GM18861 (cell line): ENCODE data around the gene TBC1D22B.

Source experiments
- ATAC-seq: cut with Tn5 transposase; IDR thresholded peaks from one replicate; pipeline ENCODE4 v1.9.1; 2021; ENCODE audit not compliant: unreplicated experiment

Gene TBC1D22B

DNA sequence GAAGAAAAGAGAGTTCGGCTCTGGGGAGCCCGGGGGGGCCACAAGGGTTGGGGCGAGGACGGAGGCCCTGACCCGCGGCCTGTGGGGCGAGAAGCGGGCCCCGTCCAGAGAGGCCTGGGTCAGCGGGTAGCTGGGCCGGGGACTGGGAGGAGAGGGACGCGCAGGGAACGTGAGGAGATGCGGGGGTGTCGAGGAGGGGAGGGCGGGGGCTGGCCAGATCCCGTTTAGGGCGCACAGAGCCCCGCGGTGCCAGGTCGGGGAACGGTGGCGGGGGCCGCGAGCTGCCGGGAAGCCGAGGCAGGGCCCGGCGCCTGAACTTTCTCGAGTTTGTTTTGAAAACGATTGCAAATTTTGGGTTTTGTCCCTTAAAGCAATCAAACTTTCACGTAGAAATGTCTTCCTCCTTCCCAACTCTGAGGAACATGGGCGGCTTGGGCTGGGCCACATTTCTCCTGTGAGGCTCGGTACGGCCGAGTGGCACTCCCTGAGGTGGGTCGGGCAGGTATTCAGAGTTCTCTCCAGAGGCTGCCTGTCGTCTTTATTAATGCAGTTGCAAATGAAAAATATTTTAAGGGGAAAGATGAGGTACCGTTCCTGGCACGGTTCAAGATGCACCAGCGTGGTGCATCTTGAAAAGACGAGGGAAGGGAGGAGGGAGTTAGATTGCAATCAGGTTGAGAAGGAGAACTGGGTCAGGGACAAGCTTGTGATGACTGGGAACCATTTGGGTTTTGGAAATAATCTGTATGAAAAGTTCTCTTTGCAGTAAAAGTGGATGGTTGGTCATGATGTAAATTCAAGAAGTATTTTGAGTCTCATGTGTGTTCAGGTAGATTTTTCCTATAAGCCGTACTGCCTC, 97.2 kb downstream of the TBC1D22B start:
- no peak for ATAC-seq

DNA sequence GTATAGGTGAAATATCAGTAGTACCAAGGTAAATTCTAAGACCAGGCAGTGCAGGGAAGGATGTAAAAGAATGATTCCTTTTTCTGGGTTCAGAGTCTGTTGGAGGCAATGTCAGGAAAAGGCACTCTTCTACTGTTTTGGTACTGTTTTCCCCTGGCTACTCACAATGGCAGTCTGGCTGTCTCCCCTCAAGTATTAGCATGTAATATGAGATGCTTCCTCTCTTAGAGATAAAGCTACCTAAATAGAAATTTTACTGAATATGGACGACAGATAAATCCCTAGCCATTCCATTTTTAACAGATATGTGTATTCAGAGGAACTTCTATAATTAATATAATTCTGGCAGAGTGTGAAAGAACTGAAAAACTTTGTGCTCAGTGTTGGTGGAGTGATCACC, 99.7 kb downstream of the TBC1D22B start:
- no peak for ATAC-seq

DNA sequence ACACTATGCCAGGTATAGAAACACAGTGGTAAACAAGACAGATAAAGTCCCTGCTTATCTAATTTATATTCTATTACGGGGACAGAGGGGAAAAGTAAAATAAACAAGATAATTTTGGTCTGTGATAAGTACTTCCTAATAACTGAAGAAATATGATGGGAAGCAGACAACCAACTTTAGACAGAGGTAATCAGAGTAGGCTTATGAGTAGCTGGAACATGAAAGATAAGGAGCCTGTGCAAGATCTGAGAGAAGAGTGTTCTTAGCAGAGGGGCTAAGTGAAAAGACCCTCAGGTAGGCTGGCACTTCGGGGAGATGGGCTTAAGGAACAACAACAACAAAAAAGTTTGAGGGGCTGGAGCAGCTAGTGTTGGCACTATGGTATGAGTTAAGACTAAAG, 100.3 kb downstream of the TBC1D22B start:
- no peak for ATAC-seq

DNA sequence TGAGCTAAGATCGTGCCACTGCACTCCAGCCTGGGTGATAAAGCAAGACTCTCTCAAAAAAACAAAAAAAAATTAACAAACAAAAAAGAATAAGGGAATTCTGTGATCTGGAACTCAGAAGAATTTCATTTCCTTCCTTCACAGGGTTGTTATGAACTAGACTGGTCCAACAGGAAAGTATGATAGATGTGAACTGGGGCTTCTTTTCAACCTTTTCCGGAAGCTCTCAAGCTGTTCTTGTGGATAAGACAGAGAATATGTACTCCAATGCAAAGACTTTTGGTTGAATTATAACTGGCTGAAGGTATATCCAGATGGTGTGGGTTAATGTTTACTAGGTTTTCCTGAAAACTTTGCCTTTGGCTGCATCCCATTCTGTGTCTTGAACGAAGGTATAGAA, 101.5 kb downstream of the TBC1D22B start:
- no peak for ATAC-seq

DNA sequence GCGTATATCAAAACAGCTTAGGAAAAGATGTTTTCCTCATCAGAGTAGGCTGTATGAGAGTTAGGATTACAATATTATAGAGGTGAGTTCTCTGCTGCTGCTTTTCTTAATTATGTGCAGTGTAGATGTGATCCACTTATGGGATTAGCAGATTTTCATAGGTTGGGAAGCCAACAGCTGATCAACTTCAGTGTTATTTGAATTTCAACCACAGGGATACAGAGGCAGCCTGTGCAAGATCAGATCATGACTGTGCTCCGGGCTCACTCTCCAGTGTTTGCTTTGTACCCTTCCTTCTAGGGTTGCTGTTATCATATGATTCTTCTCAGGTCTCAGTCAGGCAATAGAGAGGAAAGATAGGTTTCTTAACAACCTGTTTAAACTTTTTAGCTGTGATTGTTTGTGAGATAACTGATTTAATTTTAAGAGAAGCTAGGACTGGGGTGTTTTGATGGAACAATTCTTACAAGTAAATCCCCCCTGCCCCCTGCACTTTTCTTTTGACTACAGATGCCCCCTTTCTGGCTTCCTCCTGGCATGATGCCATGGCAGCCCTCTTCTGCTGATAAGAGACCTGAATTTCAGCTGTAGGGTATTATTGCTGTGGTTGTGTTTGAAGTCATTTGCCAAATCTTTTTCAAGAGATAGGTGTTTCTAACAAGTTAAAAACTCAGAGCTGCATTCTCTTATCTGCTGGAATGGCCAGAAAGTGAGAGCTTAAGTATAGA, 104.7 kb downstream of the TBC1D22B start:
- ATAC-seq: no peak

DNA sequence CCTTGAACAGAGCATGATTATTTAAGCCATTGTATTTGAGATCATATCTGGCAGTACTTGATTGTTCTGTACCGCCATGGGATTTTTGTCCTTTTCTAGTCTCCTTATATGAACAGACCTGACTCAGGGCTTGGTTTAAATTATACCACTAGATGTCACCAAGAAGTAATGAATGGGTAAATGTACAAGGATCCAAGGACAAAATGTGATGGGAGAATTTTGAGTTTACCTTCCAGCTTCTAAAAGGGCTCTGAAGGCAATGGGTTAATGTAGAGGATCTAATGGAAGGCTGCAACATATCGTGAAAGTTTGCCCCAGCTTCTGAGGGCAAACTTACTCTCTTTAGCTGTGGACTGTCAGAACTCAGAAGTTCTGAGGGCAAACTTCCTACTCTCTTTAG, 108.2 kb downstream of the TBC1D22B start:
- no peak for ATAC-seq

DNA sequence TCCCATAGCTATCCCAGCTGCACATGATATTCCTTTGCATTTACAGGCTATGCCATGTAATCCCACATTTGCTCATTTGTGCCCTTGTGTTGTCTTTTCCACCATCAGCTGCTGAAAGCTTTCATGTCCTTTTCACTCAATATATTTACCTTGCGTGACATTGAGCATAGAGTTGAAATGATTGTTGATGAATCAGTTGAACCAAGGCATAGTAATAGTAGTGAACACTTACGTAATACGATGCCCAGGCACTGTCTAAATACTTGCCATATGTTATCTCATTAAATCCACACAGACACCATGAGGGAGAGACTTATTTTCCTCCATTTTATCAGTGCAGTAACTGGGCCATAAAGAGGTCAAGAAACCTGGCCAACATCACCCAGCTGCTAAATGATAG, 109.3 kb downstream of the TBC1D22B start:
- ATAC-seq: no peak

DNA sequence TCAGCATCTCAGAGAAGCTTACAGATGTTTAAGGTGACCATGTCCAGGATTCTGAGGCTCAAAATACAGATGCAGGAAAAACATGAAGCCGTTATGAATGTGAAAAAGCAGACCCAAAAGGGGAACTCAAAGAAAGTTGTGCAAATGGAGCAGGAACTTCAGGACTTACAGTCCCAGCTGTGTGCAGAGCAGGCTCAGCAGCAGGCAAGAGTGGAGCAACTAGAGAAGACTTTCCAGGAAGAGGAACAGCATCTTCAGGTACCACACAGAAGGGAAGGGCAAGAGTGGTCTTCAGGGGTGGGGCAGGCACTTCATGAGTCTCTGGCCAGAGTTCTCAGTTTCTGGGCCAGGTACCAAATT, 111.4 kb downstream of the TBC1D22B start:
- no peak for ATAC-seq

DNA sequence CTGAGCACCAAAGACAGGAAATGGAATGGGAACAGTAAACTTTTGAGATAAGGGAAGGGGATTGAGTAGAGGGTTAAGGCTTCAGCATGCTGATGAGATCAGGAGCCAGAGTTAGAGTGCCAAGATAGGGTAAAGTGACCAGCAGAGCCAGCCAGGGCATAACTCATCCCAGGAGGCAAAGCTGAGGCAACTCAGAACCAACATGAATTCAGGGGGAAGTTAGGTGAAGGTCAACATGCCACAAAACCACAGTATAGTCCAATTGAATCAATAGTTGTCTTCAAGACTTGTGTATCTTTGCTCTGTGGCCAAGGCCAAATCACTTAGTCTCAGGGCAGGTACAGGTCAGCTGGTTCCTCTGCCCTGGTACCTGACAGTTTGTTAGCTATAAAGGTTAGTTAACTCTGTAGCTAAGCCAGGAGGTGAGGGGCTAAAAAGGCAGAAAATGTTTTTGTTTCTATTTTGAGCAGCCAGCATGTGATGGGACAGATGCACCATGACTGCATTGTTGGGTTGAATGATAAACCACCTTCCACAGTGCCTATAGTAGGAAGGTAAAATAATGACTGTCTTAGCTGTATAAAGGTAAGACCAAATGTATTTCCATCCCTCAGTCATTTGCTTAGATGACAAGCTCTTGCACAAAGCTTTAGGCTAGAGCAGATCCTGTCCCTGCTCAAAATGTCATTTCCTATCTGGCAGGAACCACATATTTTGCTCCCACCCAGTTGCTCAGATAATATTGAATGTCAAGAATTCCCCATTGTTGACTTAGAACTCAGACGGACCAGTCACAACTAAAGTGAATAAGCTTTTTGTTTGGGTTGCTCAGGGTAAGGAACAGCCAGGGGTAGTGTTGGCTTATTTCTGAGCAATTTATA, 112.0 kb downstream of the TBC1D22B start:
- no peak for ATAC-seq

DNA sequence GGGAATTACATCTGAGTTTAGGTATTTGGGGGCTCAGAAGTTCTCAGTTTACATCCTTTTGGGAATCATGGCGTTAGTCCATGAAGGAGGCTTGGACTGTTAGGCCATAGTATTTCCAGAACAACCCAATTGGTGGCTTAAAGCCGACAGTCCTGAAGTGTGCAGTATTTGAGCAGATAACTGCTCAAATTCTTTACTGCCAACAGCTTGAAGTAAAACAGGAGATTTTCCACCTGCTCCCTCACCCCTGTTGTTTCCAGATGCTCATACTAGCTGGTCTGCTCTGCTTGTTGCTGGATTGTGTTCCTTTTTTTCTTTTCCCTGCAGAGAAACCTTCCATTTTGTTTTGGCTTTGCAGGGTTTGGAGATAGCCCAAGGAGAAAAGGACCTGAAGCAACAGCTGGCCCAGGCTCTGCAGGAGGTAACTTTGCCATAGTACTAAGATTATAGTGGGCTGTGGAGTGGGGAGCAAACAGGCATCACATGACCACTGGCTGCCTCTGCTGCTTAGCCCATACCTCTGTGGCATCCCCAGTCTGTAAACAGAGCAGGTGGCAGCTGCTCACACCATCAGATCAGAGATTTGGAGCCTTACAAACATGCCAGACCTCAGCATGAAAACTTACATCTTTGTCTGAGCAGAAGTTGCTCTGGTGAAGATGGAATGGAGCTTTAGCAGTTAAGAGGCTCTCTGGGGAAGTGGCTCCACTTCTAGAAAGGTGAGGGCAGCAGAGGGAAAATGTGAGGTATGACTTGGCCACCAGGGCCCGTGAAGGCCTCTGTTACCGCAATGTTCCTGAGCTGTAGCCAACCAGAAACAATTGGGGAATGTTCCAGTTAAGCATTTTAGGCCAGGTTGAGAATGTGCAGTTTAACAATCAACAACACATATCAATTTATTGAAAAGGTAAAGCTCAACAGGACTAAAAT, 113.8 kb downstream of the TBC1D22B start:
- no peak for ATAC-seq

DNA sequence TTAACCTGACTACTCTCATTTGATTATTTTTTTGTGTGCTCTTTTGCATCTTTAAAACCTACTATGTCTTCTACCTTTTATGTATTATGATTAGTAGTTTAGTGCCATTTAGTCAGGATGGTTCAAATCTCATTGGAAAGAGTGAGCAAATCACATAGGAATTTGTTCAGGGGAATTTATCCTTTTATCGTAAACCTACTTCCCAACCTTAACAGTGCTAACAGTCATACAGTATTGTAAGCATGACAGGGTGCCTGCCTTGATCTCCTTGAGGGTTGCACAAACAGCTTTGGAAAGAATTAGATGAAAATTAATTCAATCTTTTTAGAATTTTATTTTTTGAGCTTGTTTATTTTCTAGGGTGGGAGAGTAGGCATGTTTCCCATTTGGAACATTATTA, 114.5 kb downstream of the TBC1D22B start:
- no peak for ATAC-seq

DNA sequence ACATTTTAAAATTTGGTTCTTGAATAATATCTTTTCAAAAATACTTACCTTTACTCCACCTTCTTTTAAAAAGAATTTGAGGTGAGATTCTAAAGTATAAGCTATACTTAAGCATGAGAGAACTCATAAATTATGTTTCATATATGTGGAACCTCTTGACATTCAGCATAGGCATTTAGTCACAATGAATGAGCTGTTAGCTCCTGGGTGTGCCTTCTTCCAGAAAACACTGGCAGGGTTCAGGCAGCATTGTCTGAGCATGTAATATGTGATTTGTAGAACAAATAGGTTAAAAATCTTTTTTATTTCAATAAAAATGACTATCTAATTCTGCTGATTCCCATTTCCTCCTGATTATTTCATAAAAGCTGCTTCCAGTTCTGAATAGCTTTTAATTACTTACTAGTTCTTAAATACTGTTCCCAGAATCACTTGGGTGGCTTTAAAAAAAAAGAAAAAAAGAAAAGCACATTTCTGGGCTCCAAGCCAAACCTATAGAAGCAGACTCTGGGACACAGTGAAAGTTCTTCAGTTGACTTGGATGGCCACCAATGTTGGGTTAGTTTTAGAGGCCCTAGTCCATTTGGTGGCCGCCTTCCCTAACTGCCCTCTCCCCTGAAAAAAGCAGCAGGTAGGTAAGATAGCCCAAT, 116.4 kb downstream of the TBC1D22B start:
- no peak for ATAC-seq

DNA sequence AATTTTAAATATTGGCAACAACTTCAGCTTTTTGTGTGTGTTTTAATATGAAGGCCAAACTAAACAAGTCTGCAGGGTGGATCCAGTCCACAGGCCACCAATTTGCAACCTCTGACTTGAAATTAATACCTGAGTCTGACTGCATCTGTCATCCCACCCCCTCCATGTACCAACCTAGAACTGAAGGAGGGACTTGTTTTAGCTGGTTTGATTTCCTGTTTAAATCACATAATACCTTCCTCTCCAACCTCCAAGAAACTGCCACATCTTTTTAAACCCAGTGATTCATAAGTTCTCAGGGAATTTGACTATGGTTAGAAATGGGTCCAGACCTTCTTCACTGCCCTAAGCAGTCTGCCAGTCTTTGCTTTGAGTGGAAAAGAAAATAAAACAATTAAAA, 117.8 kb downstream of the TBC1D22B start:
- ATAC-seq: no peak

DNA sequence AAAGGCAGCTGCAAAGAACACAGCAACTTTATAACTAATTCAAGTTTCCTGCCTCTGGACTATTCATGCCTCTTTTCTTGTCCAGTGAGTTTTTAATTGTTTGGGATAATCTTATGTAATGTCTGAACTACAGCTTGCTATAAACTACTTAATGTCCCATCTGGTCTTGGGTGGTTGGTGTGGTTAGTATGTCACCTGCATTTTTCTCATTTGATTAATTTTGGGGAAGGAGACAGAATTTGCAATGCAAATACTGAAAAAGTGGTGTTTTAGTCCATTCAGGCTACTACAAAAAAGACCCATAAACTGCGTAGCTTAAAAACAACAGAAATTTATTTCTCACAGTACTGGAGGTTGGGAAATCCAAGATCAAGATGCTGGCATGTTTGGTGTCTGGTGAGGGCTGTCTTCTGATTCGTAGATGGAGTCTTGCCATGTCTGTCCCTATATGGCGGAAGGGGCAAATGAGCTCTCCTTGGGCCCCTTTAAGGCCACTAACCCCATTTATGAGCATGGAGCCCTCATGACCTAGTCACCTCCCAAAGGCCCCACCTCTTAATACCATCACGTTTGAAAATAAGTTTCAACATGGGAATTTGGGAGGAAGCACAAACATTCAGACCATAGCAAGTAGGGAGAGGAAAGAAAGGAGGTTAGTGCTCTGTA, 118.6 kb downstream of the TBC1D22B start:
- no peak for ATAC-seq

DNA sequence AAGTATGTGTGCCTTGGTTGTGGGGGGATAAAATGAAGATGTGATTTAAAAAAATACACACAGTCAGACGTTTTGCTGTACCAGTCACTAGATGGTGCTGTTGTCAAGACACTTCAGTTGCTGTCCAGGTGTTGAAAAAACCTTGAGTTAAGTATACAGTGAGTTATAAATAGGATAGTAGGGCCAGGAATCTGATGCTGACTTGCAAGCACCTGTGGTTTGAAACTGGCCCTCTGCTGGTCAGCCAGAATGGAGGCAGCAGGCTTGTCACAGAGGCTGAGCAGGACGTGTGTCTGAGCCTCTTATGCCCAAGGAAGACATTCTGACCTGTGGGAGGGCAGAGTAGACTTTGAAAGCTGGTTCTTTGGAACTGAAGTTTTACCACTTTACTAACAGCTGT, 124.0 kb downstream of the TBC1D22B start:
- ATAC-seq: no peak
